DMS114 treated with DMSO at 0.1 percent for 48 hours (cell line): Measurements from ENCODE around the gene RBSN.

Experiments
- DNase-seq: peaks from one replicate; lab custom pipeline; 2025; ENCODE audit not compliant: unreplicated experiment; lab: John Stamatoyannopoulos, UW

RBSN gene

GRCh38 chr3:15060029-15060428 lies 38.9 kb downstream of the RBSN start:
- no peak for DNase-seq

- DNase-seq, result no peak
Measured at GRCh38 chr3:15056676-15057404, 42.1 kb downstream of the RBSN start.

- DNase-seq, result no peak
Measured at GRCh38 chr3:15055019-15055557, 43.9 kb downstream of the RBSN start.

- DNase-seq, result no peak
Measured at GRCh38 chr3:15053541-15053940, 45.4 kb downstream of the RBSN start.

- no peak for DNase-seq
Measured at GRCh38 chr3:15052335-15053242, 46.4 kb downstream of the RBSN start.

- DNase-seq, result peak; percentile 12
Measured at GRCh38 chr3:15051531-15051930, 47.4 kb downstream of the RBSN start.

GRCh38 chr3:15050405-15051092 lies 48.4 kb downstream of the RBSN start:
- no peak for DNase-seq

- DNase-seq, result no peak
Measured at GRCh38 chr3:15049584-15049983, 49.4 kb downstream of the RBSN start.

- DNase-seq, result no peak
Measured at GRCh38 chr3:15045667-15046066, 53.3 kb downstream of the RBSN start.

GRCh38 chr3:15044326-15044725 lies 54.6 kb downstream of the RBSN start:
- no peak for DNase-seq

GRCh38 chr3:15043408-15044171 lies 55.4 kb downstream of the RBSN start:
- no peak for DNase-seq

GRCh38 chr3:15042936-15043335 lies 56.0 kb downstream of the RBSN start:
- no peak for DNase-seq

- no peak for DNase-seq
Measured at GRCh38 chr3:15041950-15042349, 57.0 kb downstream of the RBSN start.

- no peak for DNase-seq
Measured at GRCh38 chr3:15040844-15041243, 58.1 kb downstream of the RBSN start.

- DNase-seq, result no peak
Measured at GRCh38 chr3:15038306-15038705, 60.6 kb downstream of the RBSN start.

- DNase-seq, result no peak
Measured at GRCh38 chr3:15033103-15033502, 65.8 kb downstream of the RBSN start.

- no peak for DNase-seq
Measured at GRCh38 chr3:15032650-15033049, 66.3 kb downstream of the RBSN start.

- no peak for DNase-seq
Measured at GRCh38 chr3:15029625-15030024, 69.3 kb downstream of the RBSN start.

GRCh38 chr3:15023719-15024118 lies 75.2 kb downstream of the RBSN start:
- DNase-seq, result no peak

GRCh38 chr3:15023249-15023648 lies 75.7 kb downstream of the RBSN start:
- no peak for DNase-seq
